HL-60/S4 (cell line): Measurements from ENCODE around the gene CCDC121.
"Not testable (repeated sequence)": the region's sequence is repeated elsewhere in the genome, so short reads cannot be mapped to it uniquely, and the experiment has no call there.

Experiments
- in situ Hi-C: fragments of 300-500 bp; cut with MboI; formaldehyde crosslinking; loops from 2 replicates; pipeline ENCODE4 v1.14.3; 2022; ENCODE audit warnings: low sequenced_read_pairs

CCDC121 gene

DNA sequence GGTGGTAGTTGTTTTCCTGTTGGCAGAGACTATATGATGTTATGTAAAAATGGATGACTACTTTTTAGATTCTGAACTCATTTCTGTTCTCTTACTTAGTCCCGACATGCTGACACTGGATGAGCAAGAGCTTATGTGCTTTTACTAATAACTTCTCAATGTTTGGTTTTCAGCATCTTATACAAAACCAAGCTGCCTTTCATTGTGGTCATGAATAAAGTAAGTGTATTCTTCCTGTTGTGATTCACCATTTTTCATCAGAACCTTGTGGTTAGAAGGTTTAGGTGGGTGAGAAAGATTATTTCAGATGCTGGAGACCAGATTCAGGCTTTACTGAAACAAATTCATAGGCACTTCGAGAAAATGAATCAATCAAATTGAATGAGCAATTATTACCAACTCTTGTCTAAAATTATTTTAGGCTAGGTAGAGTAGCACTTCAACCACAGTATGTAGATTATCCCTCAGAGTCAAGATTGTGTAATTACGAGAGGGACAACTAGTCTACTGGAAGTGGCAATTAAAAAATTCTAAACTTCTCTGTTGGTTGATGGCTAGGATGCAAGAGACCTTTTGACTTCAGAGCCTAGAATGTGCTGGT is 9.3 kb upstream of the CCDC121 start:
- in situ Hi-C loops: no loop called here

DNA sequence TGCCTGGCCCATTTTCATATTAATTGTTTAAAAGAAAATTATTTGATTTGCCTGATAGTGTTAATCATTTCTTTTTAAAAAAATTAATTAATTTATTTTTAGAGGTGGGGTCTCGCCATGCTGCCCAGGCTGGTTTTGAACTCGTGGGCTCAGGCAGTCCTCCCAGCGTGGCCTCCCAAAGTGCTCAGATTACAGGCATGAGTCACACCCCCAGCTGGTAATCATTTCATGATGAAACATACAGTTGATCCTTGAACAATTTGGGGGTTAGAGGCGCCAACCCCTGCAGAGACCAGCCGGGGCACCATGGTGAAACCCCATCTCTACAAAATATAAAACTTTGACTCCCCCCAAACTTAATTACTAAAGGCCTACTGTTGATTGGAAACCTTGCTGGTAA is 8.0 kb upstream of the CCDC121 start:
- in situ Hi-C loops: no loop called here

DNA sequence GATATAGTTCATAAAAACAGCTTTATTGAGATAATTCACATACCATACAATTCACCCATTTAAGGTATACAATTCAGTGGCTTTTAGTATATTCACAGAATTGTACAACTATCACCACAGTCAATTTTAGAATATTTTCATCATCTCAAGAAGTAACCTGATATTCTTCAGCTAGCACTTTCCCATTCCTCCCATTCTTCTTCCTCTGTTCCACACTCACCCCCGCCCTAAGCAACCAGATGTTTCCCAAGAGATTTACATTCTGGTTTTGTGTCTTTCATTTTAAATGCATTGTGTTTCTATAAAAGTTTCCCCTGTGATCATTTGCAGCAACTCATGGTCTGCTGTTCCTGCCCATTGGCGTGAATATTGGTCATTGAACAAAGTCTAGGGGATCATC is 5.5 kb upstream of the CCDC121 start:
- in situ Hi-C loops: no loop called here

DNA sequence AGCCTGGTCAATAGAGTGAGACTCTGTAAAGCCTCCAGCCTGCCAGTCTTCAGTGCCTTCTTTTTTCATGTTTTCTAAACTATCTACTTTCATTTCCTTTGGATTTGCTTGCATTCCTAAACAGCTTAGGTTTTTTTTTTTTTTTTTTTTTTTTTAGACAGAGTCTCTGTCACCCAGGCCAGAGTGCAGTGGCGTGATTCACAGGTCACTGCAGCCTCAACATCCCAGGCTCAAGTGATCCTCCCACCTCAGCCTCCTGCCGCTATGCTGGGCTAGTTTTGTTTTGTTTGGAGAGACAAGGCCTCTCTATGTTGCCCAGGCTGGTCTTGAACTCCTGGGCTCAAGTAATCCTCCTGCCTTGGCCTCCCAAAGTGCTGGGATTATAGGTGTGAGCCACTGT is 1.4 kb upstream of the CCDC121 start:
- in situ Hi-C loops: not testable (repeated sequence)

DNA sequence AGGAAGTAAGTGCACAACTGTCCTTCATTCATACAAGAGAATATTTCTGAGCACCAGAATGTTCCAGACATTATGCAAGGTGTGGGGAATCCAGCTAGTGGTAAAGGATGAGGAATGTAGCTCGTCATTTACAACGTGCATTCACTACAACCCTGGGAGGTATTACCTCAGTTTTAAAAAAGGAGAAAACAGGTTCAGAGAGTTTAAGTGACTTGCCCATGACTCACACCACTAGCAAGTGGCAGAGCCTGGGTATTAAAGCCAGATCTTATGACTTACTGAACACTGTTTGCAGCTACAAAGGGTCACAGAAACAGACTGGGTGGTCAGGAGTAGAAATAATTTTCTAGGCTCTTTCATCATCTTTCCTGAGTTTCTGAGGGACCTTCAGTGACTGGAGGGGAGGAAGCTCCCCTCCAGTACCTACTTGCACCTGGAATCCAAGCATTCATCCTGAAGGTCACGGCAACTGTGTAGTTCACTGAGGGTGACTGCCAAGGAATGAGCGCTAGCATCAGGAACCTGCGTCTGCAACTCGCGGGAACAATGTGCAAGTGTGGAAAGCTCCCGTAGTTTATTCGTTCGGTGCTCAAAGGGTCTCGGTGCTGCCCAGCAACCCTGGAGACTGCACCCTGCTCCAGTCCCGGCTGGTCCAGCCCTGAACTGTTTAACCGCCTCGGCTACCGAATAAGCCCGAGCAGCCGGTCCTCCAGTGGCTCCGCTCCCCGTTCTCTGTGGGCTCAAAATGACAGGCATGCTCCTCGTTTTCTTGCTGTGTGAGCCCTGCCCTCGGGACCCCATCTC is 647 bp downstream of the CCDC121 start:
- in situ Hi-C loops: no loop called here

DNA sequence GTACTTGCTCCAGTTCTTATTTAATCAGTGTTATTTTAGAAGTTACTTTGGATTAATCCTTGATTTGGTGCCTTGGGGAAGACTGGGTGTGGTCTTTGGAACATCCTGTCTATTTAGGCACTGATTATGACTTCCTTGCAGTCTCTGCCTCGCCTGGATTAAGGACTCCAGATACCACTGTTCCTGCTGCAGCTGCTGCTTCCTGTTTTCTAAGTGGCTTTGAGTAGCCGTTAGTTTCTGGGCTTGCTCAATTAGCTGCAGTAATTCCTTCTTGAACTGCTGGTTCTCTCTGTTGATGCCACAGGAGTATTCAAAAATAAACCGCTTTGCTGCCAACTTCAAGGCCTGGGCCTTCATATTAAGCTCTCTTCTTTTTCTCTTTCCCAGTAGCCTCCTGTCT is 1.9 kb downstream of the CCDC121 start:
- in situ Hi-C loops: not testable (repeated sequence)

DNA sequence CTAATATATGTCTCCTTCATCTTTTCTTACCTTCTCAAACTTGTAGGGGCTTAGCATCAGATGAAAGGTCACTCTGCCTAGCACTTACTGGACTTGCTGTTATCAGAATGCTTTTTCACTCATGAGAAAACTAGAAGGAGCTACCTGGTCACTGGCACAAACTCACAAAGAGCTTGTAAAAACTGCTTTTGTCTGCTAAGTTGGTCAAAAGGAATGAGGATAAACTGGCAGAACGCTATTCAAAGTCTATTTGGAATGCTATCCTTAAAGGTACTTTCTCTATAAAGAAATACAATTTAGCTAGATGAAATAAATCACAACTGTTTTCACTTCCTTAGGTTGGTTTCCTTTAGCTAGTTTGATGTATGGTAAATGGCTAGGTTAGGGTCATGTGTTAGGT is 2.5 kb downstream of the CCDC121 start:
- in situ Hi-C loops: not testable (repeated sequence)

DNA sequence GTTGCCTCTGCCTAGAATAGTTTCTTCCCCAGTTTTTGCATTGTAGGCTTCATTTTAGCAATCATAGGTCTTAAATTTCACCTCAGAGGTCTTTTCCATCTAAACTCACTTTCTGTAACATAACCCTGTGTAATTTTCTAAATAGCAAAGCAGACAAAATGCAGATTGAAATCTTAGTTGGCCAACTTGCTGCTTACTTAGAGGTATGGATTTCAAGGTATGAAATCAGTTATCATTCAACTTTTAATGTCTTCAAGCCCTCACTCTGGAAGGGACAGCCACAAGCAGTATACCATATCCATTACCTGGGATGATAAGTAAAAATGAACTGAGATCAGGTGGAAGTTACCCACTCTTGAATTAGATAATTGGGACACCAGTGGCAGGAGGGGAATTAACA is 3.9 kb downstream of the CCDC121 start:
- in situ Hi-C loops: no loop called here

DNA sequence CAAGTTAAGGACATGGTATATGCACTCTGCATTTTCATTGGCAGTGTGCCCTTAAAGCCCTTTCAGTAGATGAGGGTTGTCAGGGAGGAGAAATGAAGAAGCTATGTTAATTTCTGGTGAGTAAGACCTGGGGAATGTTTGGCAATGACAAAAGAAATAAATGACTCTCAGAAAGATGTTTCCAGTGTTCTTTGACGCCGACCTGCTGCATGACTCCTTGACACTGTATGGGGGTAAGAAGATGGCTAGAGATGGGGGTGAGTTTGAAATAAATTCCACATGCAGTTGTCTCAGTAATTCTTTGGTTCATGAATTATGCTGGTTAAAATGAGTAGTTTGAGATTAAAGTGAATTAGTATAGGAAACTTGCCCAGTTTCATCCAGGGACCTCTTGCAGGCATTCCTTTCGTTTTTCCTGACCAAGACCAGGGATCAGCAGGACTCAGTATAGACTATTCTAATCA is 5.9 kb downstream of the CCDC121 start:
- in situ Hi-C loops: no loop called here

DNA sequence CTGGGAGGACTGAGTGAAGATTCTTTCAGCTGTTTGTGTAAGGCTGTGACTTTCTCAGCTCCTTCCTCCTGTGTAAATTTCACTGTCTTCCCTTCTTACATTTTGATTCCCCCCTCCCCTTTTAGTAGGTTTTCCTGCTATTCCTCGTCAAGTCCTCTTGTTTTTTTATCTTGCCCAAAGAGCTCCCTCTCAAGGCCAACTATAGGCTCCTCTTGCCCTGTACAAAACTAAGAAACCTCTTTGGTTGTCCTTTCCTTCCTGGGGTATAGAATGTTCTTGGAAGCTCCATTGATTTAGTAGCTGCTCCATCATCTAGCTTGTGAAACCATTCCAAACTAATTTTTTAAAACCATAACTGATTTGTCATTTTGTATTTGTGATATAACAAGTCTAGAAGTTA is 7.3 kb downstream of the CCDC121 start:
- in situ Hi-C loops: no loop called here

DNA sequence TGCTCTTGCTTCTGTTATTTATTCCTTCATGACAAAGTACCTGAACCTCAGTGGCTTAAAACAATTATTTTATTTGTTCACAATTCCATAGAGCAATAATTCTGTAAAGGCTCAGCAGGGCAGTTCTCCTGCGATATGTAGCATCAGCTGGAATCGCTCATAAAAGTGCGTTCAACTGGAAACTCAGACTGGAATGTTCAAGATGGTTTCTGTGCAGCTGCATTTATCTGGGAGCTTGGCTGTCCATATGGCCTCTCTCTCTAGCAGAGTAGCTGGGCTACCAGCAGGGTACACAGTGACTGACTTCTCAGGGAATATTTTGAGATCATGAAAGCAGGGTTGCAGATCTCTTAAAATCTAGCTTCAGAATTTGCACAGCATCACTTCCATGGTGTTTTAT is 13.5 kb downstream of the CCDC121 start:
- in situ Hi-C loops: no loop called here

DNA sequence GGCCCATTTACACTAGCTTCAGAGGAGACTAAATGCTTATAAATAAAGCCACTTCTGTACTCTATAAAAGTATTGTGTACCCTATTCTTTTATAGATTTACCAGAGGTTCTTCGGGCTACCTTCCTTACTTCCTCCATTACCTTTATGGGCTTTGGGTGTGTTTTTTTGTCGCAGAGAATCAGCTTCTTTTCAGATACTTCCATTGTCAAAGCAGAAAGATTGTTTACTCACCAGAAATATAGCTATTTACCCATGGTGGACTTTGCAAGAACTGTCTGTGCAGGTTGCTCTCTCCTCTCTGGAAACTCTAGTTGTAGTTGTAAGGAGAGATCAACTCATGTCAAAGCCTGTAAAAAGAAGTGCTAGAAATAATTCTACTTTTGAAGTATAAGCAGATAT is 14.8 kb downstream of the CCDC121 start:
- in situ Hi-C loops: no loop called here

DNA sequence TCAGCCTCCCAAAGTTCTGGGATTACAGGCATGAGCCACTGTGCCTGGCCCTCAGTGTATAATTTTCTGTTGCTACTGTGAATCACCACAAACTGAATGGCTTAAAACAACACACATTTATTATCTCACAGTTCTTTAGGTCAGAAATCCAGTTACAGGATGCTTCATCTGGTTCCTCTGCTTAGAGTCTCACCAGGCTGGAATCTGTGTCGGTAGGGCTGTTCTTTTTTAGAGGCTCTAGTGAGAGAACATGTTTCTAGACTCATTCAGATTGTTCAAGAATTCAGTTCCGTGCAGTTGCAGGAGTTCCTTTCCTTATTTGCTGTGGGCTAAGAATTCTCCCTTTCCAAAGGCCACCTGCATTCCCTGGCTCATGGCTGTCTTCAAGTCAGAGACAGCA is 22.2 kb downstream of the CCDC121 start:
- in situ Hi-C loops: no loop called here

DNA sequence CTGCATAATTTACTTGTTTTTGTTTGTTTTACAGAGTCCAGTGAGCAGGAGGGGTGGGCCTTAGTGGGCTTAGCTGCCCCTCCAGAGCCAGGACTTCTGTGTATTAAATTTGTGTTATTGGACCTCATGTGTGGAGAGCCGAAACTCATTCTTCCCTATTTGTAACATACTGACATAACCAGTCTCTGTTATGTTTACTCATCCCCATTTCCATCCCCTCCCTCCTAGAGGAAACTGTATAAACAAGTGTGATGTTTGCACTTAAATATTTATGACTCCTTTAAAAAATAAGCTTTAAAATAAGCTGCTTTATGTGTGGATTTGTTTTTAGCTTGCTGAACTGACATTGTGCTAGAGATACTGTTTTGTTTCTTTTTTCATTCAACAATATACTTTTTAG is 32.2 kb downstream of the CCDC121 start:
- in situ Hi-C loops: no loop called here

DNA sequence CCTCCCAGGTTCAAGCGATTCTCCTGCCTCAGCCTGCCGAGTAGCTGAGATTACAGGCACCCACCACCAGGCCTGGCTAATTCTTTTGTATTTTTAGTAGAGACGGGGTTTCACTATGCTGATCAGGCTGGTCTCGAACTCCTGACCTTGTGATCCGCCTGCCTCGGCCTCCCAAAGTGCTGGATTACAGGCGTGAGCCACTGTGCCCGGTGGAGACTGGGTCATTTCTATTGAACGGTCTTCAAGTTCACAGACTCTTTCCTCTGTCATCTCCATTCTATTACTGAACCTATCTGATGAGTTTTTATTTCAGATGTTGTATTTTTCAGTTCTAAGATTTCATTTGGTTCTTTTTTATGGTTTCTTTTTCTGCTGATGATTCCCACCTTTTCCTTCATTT is 33.4 kb downstream of the CCDC121 start:
- in situ Hi-C loops: not testable (repeated sequence)

DNA sequence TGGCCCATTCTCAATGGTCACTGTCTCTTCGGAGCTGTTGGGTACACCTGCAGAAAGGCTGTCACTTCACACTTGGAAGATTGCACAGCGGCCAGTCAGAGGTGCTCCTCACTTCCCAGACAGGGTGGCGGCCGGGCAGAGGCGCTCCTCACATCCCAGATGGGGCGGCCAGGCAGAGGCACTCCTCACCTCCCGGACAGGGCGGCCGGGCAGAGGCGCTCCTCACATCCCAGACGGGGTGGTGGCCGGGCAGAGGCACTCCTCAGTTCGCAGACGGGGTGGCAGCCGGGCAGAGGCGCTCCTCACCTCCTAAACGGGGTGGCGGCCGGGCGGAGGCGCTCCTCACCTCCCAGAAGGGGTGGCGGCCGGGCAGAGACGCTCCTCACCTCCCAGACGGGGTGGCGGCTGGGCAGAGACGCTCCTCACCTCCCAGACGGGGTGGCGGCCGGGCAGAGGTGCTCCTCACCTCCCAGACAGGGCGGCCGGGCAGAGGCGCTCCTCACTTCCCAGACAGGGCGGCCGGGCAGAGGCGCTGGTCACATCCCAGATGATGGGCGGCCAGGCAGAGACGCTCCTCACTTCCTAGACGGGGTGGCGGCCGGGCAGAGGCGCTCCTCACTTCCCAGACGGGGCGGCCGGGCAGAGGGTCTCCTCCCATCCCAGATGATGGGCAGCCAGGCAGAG is 34.6 kb downstream of the CCDC121 start:
- in situ Hi-C loops: not testable (repeated sequence)

DNA sequence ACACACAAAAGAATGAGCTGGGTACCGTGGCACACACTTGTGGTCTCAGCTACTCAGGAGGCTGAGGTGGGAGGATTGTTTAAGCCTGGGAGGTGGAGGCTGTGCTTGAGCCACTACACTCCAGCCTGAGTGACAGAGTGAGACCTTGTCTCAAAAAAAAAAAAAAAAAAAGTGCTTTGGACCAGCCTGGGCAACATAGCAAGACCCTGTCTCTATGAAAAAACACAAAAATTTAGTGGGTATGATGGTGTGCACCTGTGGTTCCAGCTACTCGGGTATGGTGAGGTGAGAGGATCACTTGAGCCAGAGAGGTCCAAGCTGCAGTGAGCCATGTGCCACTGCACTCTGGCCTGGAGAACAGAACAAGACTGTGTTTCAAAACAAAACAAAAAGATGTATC is 35.6 kb downstream of the CCDC121 start:
- in situ Hi-C loops: no loop called here

DNA sequence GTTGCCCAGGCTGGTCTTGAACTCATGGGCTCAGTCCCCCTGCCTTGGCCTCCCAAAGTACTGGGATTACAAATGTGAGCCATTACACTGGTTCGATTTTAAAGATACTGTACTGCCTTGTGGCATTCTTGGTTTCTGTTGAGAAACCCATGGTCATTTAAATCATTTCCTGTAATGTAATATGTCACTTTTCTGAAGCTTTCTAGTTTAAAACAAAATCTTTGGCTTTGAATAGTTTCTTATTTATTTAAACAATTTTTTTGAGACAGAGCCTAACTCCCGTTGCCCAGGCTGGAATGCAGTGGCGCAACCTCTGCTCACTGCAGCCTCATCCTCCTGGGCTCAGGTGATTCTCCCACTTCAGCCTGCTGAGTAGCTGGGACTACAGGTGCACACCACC is 37.1 kb downstream of the CCDC121 start:
- in situ Hi-C loops: no loop called here

DNA sequence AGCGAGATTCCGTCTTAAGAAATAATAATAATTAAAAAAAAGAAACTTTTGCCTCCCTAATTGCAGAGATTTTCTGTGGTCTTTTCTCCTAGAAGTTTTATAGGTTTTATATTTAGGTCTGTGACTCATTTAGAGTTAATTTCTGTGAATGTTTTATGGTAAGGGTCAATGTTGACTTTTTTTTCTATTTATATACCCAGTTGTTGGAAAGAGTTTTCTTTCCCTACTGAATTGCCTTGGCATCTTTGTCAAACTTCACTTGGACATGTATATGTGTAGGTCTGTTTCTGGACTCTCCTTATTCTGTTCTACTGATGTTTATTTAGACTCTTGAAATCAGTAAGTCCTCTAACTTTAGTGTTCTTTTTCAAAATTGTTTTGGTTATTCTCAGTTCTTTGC is 40.5 kb downstream of the CCDC121 start:
- in situ Hi-C loops: no loop called here

DNA sequence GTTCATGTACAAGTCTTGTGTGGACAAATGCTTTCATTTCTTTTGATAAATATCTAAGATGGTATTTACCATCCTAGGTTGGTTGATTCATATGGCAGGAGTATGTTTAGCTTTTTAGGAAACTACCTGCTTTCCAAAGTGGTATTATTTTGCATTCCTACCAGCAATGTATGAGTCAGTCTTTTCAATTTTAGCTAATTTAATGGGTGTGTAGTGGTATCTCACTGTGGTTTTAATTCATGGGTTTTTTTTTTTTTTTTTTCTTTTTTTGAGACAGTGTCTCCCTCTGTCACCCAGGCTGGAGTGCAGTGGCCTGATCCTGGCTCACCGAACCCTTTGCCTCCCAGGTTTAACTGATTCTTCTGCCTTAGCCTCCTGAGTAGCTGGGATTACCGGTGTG is 41.8 kb downstream of the CCDC121 start:
- in situ Hi-C loops: no loop called here

DNA sequence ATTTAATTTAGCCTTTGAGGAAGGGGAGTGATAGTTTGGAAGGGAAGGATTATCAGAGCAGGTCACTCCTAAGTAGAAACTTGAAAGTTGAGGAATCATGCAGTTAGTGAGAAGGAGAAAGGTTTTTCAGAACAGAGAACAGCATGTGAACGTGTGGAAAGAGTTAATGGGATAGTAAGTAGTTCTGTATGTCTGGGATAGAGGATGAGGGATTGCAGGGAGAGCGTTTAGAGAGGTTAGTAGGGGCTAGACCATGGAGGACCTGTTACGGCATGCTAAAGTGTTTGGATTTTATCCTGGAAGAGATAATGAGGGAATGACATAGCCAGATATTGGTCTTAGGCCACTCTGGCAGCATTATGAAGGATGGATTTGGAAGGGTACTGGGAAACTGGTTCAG is 44.2 kb downstream of the CCDC121 start:
- in situ Hi-C loops: no loop called here

DNA sequence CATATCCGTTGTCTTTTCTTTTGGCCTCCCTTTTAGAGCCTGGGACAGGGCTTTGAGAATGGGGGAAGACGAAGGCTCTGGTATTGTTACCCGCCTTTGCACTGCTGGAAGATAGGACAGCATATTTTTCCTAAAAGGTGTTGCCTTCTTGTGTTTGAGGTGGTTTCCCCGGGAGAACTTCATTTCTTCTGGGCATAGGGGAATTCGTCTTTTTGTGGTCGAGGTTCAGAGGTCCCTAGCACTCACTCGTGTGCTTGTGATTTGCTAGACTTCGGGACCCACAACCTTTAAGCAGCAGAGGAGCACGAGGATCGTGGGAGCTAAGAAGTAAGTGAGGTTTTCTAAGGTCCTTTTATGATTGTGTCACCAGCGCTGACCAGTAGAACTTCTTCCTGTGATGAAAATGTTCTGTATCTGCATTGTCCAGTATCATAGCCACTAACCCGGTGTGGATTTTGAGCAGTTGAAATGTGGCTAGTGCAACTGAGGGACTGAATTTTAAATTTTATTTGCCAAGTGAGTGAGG is 45.4 kb downstream of the CCDC121 start:
- in situ Hi-C loops: no loop called here
